Tibial nerve (tissue), 4 donors: ENCODE data around the gene SOX8.

Source experiments
- CTCF ChIP-seq, 5 experiments: fragments of 200-600 bp in 3 of 5; fragments of 450-650 bp in 2 of 5; sonication (generic) in 3 of 5; IDR thresholded peaks; one replicate each; pipeline ENCODE4 v1.5.1; 2016 to 2019; ENCODE audit warnings: antibody characterized with exemption in 5 of 5, mild to moderate bottlenecking in 3 of 5, moderate library complexity in 2 of 5
- EP300 ChIP-seq, 2 donors: sonication (generic); formaldehyde crosslinking; IDR thresholded peaks; one replicate each; pipeline ENCODE4 v1.6.1; 2017; ENCODE audit warnings: antibody characterized with exemption in 2 of 2, mild to moderate bottlenecking in 1 of 2
- POLR2A ChIP-seq, 2 donors: fragments of 450-650 bp; IDR thresholded peaks; one replicate each; pipeline ENCODE4 v1.6.1; 2017; ENCODE audit warnings: antibody characterized with exemption in 2 of 2, mild to moderate bottlenecking in 2 of 2, moderate library complexity in 2 of 2

GRCh38 chr16:952321-952720 lies 29.2 kb upstream of the SOX8 start:
- TF ChIP-seq POLR2A (IDR thresholded peaks at IDR 0.05) (no peak), CTCF (IDR thresholded peaks at IDR 0.05) (no peak), EP300 (IDR thresholded peaks at IDR 0.05) (no peak)
